ENCODE data around the gene CELSR1. TPM values are rescaled to one million over a fixed set of nuclear protein-coding genes. Genes with fewer than 3 reads are reported as not detected.

CELSR1 gene
- total and polyA plus RNA-seq, 9 donors: 1.8 to 6.9 (median 3.4) TPM

DNA sequence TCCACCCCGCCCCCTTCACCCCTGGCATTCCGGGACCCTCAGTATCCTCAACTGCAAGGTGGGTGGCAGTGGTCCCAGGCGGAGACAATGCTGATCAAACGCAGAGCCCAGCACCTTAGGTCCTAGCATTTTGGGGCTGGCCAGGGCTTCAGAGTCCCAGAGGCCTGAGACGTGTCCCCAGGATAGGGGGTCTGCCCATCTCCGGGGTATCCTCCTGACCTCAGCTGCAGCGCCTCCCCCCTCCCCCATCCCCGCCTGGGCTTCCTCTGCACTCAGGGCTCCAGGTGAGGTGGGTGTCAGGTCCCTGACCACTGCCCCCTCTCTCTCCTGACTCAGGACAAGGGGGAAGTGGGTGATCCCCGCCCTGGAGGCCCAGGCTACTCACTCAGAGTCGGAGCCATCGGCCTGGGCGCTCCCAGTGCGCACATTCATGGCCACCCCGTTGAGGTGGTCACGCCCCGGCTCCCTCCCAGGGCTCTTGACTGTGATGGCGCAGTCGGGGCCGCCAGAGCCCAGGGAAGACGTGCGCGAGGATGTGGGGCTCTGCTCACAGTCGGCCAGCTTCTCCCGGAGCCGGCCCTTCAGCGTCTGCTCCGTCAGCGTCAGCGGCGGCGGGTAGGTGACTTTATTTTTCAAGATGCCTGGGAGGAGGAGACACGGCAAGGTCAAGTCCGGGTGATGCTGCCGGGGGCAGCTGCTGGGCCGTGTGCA lies 173.7 kb downstream of the CELSR1 start:
- H3K4me1 ChIP-seq (ENCODE audit: control insufficient read depth, insufficient read depth, low read length): peaks cover 8% of the 10 kb centered on the region
- H3K27ac ChIP-seq (ENCODE audit: low read length): no peak overlapping the region
- peaks cover 6% of the 10 kb centered on the region for H3K27me3 ChIP-seq (ENCODE audit: control insufficient read depth, insufficient read depth, low read length)
- no peak overlapping the region for H3K4me3 ChIP-seq (ENCODE audit: low read length)
- H3K36me3 ChIP-seq (ENCODE audit: control insufficient read depth, insufficient read depth, low read length): peaks cover 5% of the 10 kb centered on the region
- WGBS (ENCODE audit: insufficient coverage): 84% methylated on average over 28 of the region's 35 CpGs
- DNase-seq: no peak
- peaks cover 7% of the 10 kb centered on the region for H3K9me3 ChIP-seq (replicated peaks; ENCODE audit: control insufficient read depth, low read depth, low read length)

DNA sequence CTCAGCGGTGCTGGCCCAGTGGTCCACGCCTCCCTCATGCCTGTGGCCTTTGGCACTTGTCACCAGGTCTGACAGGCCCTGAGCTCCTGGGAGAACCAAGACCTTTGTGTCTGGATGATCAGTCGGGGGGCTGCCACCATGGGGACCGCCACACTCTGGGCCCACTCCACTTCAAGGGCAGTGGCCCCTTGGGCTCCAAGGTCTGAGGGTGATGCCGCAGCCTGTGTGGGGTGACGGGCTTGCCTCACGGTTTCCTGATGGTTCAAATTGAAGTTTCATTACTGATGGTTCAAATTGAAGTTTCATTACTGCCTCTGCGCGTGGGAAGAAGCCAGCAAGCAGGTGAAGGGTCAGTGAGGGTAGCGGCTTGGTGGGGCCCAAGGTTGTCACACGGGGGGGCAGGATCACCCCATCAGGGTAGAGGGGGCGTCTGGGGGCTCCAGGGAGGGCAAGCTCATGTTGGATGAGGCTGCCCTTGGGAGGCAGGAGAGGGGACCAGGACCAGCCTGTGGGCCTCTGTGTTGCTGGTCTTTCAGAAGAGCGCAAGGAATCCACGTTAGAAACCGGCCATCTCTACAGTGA lies 174.4 kb downstream of the CELSR1 start:
- H3K4me3 ChIP-seq (ENCODE audit: low read length): no peak overlapping the region
- peaks cover 5% of the 10 kb centered on the region for H3K36me3 ChIP-seq (ENCODE audit: control insufficient read depth, insufficient read depth, low read length)
- H3K9me3 ChIP-seq (replicated peaks; ENCODE audit: control insufficient read depth, low read depth, low read length): peaks cover 7% of the 10 kb centered on the region
- no peak for DNase-seq
- peaks cover 12% of the 10 kb centered on the region for H3K4me1 ChIP-seq (ENCODE audit: control insufficient read depth, insufficient read depth, low read length)
- WGBS (ENCODE audit: insufficient coverage): 85% methylated on average over 12 of the region's 15 CpGs
- H3K27ac ChIP-seq (ENCODE audit: low read length): no peak overlapping the region
- peaks cover 6% of the 10 kb centered on the region for H3K27me3 ChIP-seq (ENCODE audit: control insufficient read depth, insufficient read depth, low read length)

DNA sequence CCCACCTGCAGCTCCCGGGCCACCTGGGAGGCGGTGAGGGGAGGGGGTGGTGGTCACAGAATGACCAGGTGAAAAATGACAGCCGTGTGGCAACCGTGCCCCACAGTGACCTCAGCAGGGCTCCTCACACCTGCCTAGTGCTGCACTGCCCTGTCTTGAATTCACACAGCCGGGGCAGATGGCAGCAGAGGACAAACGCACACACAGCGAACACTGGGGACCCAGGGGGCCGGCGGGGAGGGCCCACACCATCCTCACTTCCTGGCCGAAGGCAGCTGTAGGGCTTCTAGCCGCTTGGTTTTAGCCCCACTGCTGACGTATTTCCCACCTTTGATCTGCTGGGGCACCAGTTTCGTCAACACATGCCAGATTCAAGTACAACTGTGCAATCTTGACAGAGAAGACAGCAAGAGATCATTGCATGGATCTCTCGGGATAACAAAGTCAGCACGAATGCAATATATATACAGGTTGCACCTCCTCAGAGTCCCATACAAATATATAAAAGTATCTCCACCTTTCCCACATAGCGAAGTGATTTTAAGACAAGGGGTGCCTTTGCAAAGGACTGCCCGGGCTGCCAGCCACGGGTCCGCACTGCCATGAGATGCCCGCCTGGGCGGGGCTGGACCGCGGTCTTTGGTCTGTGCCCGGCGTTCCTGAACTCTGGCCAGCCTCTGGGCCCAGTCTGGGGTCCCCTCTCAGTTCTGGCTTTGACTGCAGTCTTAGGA lies 175.1 kb downstream of the CELSR1 start:
- no peak for DNase-seq
- peaks cover 18% of the 10 kb centered on the region for H3K4me1 ChIP-seq (ENCODE audit: control insufficient read depth, insufficient read depth, low read length)
- H3K27me3 ChIP-seq (ENCODE audit: control insufficient read depth, insufficient read depth, low read length): peaks cover 5% of the 10 kb centered on the region
- H3K9me3 ChIP-seq (replicated peaks; ENCODE audit: control insufficient read depth, low read depth, low read length): peaks cover 7% of the 10 kb centered on the region
- H3K27ac ChIP-seq (ENCODE audit: low read length): no peak overlapping the region
- WGBS (ENCODE audit: insufficient coverage): 51% methylated on average over 24 of the region's 25 CpGs
- H3K4me3 ChIP-seq (ENCODE audit: low read length): no peak overlapping the region
- peaks cover 8% of the 10 kb centered on the region for H3K36me3 ChIP-seq (ENCODE audit: control insufficient read depth, insufficient read depth, low read length)

DNA sequence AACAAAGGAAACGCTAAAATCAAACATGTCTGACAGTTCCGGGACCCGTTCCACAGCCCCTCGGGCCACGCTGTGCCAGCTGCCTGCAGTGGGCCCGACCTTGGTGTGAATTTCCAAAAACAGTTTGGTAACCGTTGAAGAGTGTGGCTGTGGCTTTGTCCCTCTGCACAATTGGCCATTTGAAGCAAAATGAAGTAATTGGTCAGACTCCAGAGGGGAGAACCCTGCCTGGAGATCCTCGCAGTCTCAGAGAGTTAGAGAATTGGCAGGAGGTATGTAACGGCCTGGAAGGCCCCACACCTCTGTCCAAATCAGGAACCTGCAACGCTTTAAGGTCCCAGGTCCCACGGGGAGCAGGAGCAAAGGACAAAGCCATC lies 175.6 kb downstream of the CELSR1 start:
- WGBS (ENCODE audit: insufficient coverage): 59% methylated on average over 9 of the region's 11 CpGs
- peaks cover 13% of the 10 kb centered on the region for H3K36me3 ChIP-seq (ENCODE audit: control insufficient read depth, insufficient read depth, low read length)
- no peak overlapping the region for H3K27ac ChIP-seq (ENCODE audit: low read length)
- H3K9me3 ChIP-seq (replicated peaks; ENCODE audit: control insufficient read depth, low read depth, low read length): peaks cover 7% of the 10 kb centered on the region
- H3K4me1 ChIP-seq (ENCODE audit: control insufficient read depth, insufficient read depth, low read length): peaks cover 23% of the 10 kb centered on the region
- DNase-seq: no peak
- no peak overlapping the region for H3K4me3 ChIP-seq (ENCODE audit: low read length)
- H3K27me3 ChIP-seq (ENCODE audit: control insufficient read depth, insufficient read depth, low read length): no peaks in the 10 kb centered on the region

DNA sequence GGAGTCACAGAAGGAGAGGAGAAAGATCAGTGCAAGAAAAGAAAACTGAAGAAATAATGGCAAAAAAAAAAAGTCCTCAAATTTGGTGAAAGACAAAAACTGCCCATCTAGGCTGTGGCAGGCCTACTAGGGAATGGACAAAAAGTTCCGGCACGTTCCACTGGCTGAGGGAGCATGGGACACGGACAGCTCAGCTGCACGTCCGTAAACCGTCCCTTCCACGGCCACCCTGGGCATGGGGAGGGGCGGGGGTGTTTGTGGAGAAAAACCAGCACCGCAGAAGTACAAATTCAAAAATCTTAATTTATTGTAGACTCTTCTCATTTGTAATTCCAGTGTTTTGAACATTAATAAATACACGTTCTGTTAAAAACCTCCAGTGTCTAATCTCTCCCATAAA lies 176.5 kb downstream of the CELSR1 start:
- peaks cover 32% of the 10 kb centered on the region for H3K4me1 ChIP-seq (ENCODE audit: control insufficient read depth, insufficient read depth, low read length)
- no peak overlapping the region for H3K27ac ChIP-seq (ENCODE audit: low read length)
- peaks cover 20% of the 10 kb centered on the region for H3K36me3 ChIP-seq (ENCODE audit: control insufficient read depth, insufficient read depth, low read length)
- no peak for DNase-seq
- WGBS (ENCODE audit: insufficient coverage): no CpG with 5 or more reads among the region's 10 CpGs
- peaks cover 7% of the 10 kb centered on the region for H3K9me3 ChIP-seq (replicated peaks; ENCODE audit: control insufficient read depth, low read depth, low read length)
- H3K4me3 ChIP-seq (ENCODE audit: low read length): no peak overlapping the region
- H3K27me3 ChIP-seq (ENCODE audit: control insufficient read depth, insufficient read depth, low read length): no peaks in the 10 kb centered on the region

DNA sequence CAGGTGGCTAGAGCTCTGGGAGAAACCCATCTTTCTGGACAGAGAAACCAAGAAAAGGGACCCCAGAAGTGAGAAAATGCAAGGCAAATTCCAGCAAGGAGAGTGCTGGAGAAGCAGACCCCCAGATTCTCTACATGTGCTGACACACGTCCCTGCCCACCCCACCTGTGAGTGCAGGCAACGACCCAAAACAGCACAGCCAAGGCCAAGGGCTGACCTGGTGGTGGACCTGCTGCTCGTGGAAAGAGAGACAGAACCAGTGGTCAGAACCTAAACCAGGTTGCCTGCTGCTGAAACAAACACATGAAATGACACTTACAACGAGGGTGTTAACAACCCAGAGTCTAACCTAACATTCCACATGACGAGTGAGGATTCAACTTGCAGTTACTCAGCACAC lies 177.3 kb downstream of the CELSR1 start:
- Histone ChIP-seq H3K4me1 (ENCODE audit: control insufficient read depth, insufficient read depth, low read length) (peaks cover 40% of the 10 kb centered on the region), H3K27me3 (ENCODE audit: control insufficient read depth, insufficient read depth, low read length) (no peaks in the 10 kb centered on the region), H3K4me3 (ENCODE audit: low read length) (no peak overlapping the region), H3K9me3 (replicated peaks; ENCODE audit: control insufficient read depth, low read depth, low read length) (peaks cover 7% of the 10 kb centered on the region), H3K36me3 (ENCODE audit: control insufficient read depth, insufficient read depth, low read length) (peaks cover 23% of the 10 kb centered on the region), H3K27ac (ENCODE audit: low read length) (no peak overlapping the region)
- WGBS (ENCODE audit: insufficient coverage): 83% methylated on average over 5 of the region's 5 CpGs
- no peak for DNase-seq

DNA sequence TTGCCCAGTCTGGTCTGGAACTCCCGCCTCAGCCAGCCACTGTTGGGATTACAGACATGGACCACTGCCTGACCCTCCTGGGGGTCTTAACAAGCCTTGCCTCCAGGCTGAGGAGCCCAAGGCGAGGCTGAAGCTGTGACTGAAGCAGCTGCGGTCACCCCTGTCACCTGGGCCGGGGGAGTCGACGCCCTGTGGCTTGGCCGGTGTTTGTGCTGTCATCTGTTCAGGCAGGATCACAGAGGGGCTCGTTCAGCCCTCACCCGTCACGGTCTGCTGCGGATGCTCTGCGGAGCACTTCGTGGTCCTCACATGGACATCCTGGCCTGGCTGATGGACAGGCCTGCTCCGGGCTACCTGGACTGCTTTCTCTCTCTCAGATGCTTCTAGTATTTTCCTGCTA lies 178.1 kb downstream of the CELSR1 start:
- H3K36me3 ChIP-seq (ENCODE audit: control insufficient read depth, insufficient read depth, low read length): peaks cover 30% of the 10 kb centered on the region
- peaks cover 7% of the 10 kb centered on the region for H3K9me3 ChIP-seq (replicated peaks; ENCODE audit: control insufficient read depth, low read depth, low read length)
- H3K4me3 ChIP-seq (ENCODE audit: low read length): no peak overlapping the region
- H3K27me3 ChIP-seq (ENCODE audit: control insufficient read depth, insufficient read depth, low read length): no peaks in the 10 kb centered on the region
- WGBS (ENCODE audit: insufficient coverage): 83% methylated on average over 11 of the region's 14 CpGs
- peaks cover 42% of the 10 kb centered on the region for H3K4me1 ChIP-seq (ENCODE audit: control insufficient read depth, insufficient read depth, low read length)
- DNase-seq: no peak
- no peak overlapping the region for H3K27ac ChIP-seq (ENCODE audit: low read length)

DNA sequence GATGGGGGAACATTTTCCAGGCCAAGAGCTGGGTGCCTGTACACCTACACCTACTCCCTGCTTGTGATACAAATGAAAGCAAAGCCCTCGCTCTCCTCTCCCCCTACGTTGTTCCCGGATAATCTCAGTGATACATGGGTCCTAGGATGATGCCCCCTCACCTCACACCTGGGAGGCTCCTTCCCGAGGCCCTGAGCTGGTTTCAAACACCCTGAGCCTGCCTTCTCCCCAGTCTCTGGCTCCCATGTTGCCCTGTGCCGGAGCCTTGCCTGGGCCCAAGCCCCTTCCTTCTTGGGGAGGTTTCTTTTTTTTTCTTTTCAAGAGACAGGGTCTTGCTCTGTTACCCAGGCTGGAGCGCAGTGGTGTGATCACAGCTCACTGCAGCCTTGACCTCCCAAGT lies 178.7 kb downstream of the CELSR1 start:
- Histone ChIP-seq H3K4me1 (ENCODE audit: control insufficient read depth, insufficient read depth, low read length) (peaks cover 42% of the 10 kb centered on the region), H3K27ac (ENCODE audit: low read length) (no peak overlapping the region), H3K27me3 (ENCODE audit: control insufficient read depth, insufficient read depth, low read length) (no peaks in the 10 kb centered on the region), H3K4me3 (ENCODE audit: low read length) (no peak overlapping the region), H3K9me3 (replicated peaks; ENCODE audit: control insufficient read depth, low read depth, low read length) (peaks cover 7% of the 10 kb centered on the region), H3K36me3 (ENCODE audit: control insufficient read depth, insufficient read depth, low read length) (peaks cover 36% of the 10 kb centered on the region)
- WGBS (ENCODE audit: insufficient coverage): 95% methylated on average over 3 of the region's 6 CpGs
- DNase-seq: no peak

DNA sequence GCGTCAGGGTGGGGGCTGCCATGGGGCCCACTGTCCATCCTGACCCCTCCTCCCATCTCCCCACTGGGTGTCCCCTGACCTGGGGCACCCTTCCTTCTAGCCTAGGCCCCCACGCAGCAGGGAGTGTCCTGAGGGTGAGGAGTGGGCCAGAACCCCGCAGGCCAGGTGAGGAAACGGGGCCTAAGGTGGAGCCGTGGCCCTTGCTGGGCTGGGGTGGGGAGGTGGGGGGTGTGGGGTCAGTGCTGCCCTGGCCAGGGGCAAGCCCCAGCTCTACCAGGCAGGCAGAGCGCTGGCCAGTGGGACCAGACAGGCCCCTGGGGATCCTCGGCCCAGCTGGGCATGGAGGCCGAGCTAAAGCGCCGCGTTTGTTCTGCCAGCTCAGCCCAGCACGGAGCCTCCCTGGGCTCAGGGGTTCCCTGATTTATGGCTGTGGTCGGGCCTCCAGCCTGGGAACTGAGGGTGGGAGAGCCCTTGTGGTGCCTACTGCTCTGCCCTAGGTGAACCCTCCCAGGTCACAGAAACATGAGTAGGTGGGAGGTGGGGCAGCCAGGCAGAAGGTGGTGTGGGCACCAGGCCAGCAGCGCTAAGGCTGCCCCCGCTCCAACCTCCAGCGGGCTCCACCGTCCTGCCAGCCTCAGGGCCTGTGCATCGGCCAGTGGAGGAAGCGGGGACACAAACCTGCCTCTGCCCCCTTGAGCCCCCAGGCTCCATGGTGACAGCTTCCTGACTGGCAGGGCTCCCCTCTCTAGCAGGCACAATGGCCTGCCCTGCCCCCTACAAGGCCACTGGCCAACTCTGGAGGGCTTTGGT lies 179.5 kb downstream of the CELSR1 start:
- Histone ChIP-seq H3K4me1 (ENCODE audit: control insufficient read depth, insufficient read depth, low read length) (peaks cover 42% of the 10 kb centered on the region), H3K9me3 (replicated peaks; ENCODE audit: control insufficient read depth, low read depth, low read length) (peaks cover 7% of the 10 kb centered on the region), H3K36me3 (ENCODE audit: control insufficient read depth, insufficient read depth, low read length) (peaks cover 45% of the 10 kb centered on the region), H3K27me3 (ENCODE audit: control insufficient read depth, insufficient read depth, low read length) (no peaks in the 10 kb centered on the region), H3K27ac (ENCODE audit: low read length) (no peak overlapping the region), H3K4me3 (ENCODE audit: low read length) (no peak overlapping the region)
- DNase-seq: no peak
- WGBS (ENCODE audit: insufficient coverage): 88% methylated on average over 16 of the region's 19 CpGs

All from muscle of leg (tissue), 11 donors.